HepG2 (cell line): ENCODE results near the gene TEKT5. TPM values are rescaled to one million over a fixed set of nuclear protein-coding genes. Genes with fewer than 3 reads are reported as not detected.
A peak's percentile ranks its signal among the peaks of the same experiment; 100 is the strongest.

Experiments
- ATF5 ChIP-seq: sonication (generic); formaldehyde crosslinking; IDR thresholded peaks from 2 replicates; pipeline ENCODE4 v1.4.0; 2020; ENCODE audit warnings: mild to moderate bottlenecking, low read depth, missing genetic modification reagents
- CBX2 ChIP-seq, 2 experiments: fragments of 200-600 bp in 1 of 2; sonication (generic); formaldehyde crosslinking in 1 of 2; IDR thresholded peaks; 2 replicates each; pipeline versions ENCODE4 v1.7.0 to v1.8.1; 2018 to 2022; ENCODE audit warnings: low read depth in 2 of 2, low read length in 1 of 2, mild to moderate bottlenecking in 1 of 2, missing genetic modification reagents in 1 of 2
- CCAR2 ChIP-seq: fragments of 200-400 bp; formaldehyde crosslinking; optimal IDR thresholded peaks from 2 replicates; pipeline ENCODE3; 2018; ENCODE audit warnings: low read depth, mild to moderate bottlenecking, low read length, moderate library complexity
- CENPBD1 ChIP-seq: sonication (generic); formaldehyde crosslinking; IDR thresholded peaks from 2 replicates; pipeline ENCODE4 v1.8.0; 2022; ENCODE audit warnings: missing genetic modification reagents, low read depth, mild to moderate bottlenecking, borderline replicate concordance
- GABPB1 ChIP-seq: IDR thresholded peaks from 2 replicates; pipeline ENCODE4 v1.6.1; 2016; ENCODE audit warnings: mild to moderate bottlenecking, missing genetic modification reagents, moderate library complexity, missing compliant biosample characterization
- HMG20A ChIP-seq: IDR thresholded peaks from 2 replicates; pipeline ENCODE4 v1.6.1; 2016; ENCODE audit warnings: borderline replicate concordance
- HNRNPLL ChIP-seq: fragments of 200-400 bp; formaldehyde crosslinking; IDR thresholded peaks from 2 replicates; pipeline ENCODE4 v1.6.1; 2017; ENCODE audit warnings: mild to moderate bottlenecking, low read depth, low read length; ENCODE audit not compliant: poor library complexity, severe bottlenecking
- IRF2 ChIP-seq: IDR thresholded peaks from 2 replicates; pipeline ENCODE4 v1.6.1; 2018; ENCODE audit warnings: missing genetic modification reagents, missing compliant biosample characterization
- KIAA2018 ChIP-seq: sonication (generic); formaldehyde crosslinking; IDR thresholded peaks from 2 replicates; pipeline ENCODE4 v1.5.0; 2020; ENCODE audit warnings: mild to moderate bottlenecking, missing genetic modification reagents, borderline replicate concordance
- MTERF4 ChIP-seq: sonication (generic); formaldehyde crosslinking; IDR thresholded peaks from 2 replicates; pipeline ENCODE4 v1.8.0; 2023; ENCODE audit warnings: mild to moderate bottlenecking, missing genetic modification reagents
- RAD51 ChIP-seq: fragments of 450-650 bp; IDR thresholded peaks from 2 replicates; pipeline ENCODE4 v1.6.1; 2016; ENCODE audit warnings: borderline replicate concordance
- SRSF4 ChIP-seq: fragments of 200-400 bp; formaldehyde crosslinking; IDR thresholded peaks from one replicate; pipeline ENCODE4 v1.6.1; 2018; ENCODE audit warnings: mild to moderate bottlenecking, low read depth, low read length, moderate library complexity; ENCODE audit not compliant: poor library complexity, severe bottlenecking
- TSC22D2 ChIP-seq: sonication (generic); formaldehyde crosslinking; IDR thresholded peaks from 2 replicates; pipeline ENCODE4 v1.5.1; 2020; ENCODE audit warnings: missing genetic modification reagents, mild to moderate bottlenecking, borderline replicate concordance
- ZNF558 ChIP-seq: sonication (generic); formaldehyde crosslinking; IDR thresholded peaks from 2 replicates; pipeline ENCODE4 v1.9.0; 2022; ENCODE audit warnings: mild to moderate bottlenecking, missing genetic modification reagents, borderline replicate concordance
- ZNF644 ChIP-seq: IDR thresholded peaks from 2 replicates; pipeline ENCODE4 v1.6.1; 2016; ENCODE audit warnings: low read depth
- ZNF691 ChIP-seq: sonication (generic); formaldehyde crosslinking; IDR thresholded peaks from 2 replicates; pipeline ENCODE4 v1.4.0; 2020; ENCODE audit warnings: missing genetic modification reagents, low read depth, mild to moderate bottlenecking, borderline replicate concordance
- polyA plus RNA-seq, 8 experiments: library from polyadenylated mRNA; depleted of rRNA in 3 of 8; stranded (reverse) in 7 of 8; unstranded in 1 of 8; fragments of >200 nt; fragmentation: Illumina TruSeq in 4 of 8; extraction: Trizol in 4 of 8; gene quantifications; 2 replicates each; pipeline versions ENCODE4 v1.2.1 to v1.2.3, GENCODE V29; 2011 to 2016; ENCODE audit warnings: low read depth in 4 of 8, missing spikeins in 1 of 8, mixed read lengths in 1 of 8; ENCODE audit not compliant: insufficient read depth in 1 of 8
- total RNA-seq, 5 experiments: library from RNA; depleted of rRNA; stranded (reverse); fragments of >200 nt; fragmentation: Illumina TruSeq; extraction: Trizol; gene quantifications; 2 replicates each; pipeline ENCODE4 v1.2.3, GENCODE V29; 2016; ENCODE audit warnings: low read depth in 1 of 5

Gene TEKT5
- total and polyA plus RNA-seq, 2 of the 13 experiments (the other 11 are each of a cell fraction or from before 2014, with no cell fraction given), result 0.16 TPM; not detected in 1

- 0 out of 2 replicates have a peak, but pooled peaks have one; percentile 79 for TF ChIP-seq ZNF691 (CRISPR knock-in tag)
- TF ChIP-seq MTERF4 (CRISPR knock-in tag), result 0 out of 2 replicates have a peak, but pooled peaks have one; percentile 31
- TF ChIP-seq ZNF644 (CRISPR knock-in tag), result peak; percentile 75
- no peak for TF ChIP-seq CENPBD1
- TF ChIP-seq CBX2 (IDR thresholded peaks at IDR 0.05; ENCODE audit: low read depth, low read length), result no peak
- 0 out of 2 replicates have a peak, but pooled peaks have one; percentile 72 for TF ChIP-seq CBX2 (CRISPR knock-in tag; IDR thresholded peaks at IDR 0.05; ENCODE audit: low read depth)
- TF ChIP-seq TSC22D2, result peak; percentile 35; the same call in 1 of the 2 replicates
- TF ChIP-seq HMG20A (CRISPR knock-in tag), result 0 out of 2 replicates have a peak, but pooled peaks have one; percentile 52
- peak; percentile 67 for TF ChIP-seq GABPB1 (CRISPR knock-in tag)
- no peak for TF ChIP-seq SRSF4
- peak; percentile 64 for TF ChIP-seq HNRNPLL
- peak; percentile 78 for TF ChIP-seq IRF2 (CRISPR knock-in tag)
- no peak for TF ChIP-seq ZNF558 (CRISPR knock-in tag)
- TF ChIP-seq KIAA2018 (CRISPR knock-in tag), result no peak
- TF ChIP-seq RAD51, result no peak
- no peak for TF ChIP-seq CCAR2
- no peak for TF ChIP-seq ATF5
Measured at GRCh38 chr16:10616756-10617640, 77.7 kb downstream of the TEKT5 start (continued).
